Measurements from ENCODE around the gene TMEM161A. TPM values are rescaled to one million over a fixed set of nuclear protein-coding genes. Genes with fewer than 3 reads are reported as not detected.

TMEM161A gene
- polyA plus RNA-seq, 1 donor from 2014 or later, result 19.5 TPM

DNA sequence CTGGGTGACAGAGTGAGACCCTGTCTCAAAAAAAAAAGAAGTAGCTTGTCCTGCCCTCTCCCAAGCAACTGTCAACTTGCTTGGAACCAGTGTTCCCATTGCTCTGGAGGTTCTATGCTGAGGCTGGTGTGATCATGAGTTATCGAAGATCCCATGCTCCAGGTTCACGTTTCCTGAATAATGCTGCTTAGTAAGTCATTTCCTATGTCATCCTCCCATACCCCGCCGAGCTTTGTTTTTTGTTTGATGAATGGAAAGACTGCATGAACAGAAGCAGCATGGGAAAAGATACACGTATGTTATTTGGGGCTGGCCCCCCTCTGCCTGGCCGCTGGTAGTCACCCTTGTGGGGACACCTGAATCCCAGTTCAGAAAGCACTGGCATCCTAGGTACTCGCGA, 63.2 kb downstream of the TMEM161A start:
- Histone ChIP-seq H3K9me2 (ENCODE audit: insufficient read depth, low read length) (no peaks in the 10 kb centered on the region), H3K4me2 (ENCODE audit: low read length) (no peak overlapping the region), H3K4me3 (ENCODE audit: low read length) (no peak overlapping the region), H4K20me1 (ENCODE audit: insufficient read depth) (no peaks in the 10 kb centered on the region), H3F3A (ENCODE audit: insufficient read depth, low read length, poor library complexity, severe bottlenecking) (no peaks in the 10 kb centered on the region), H3K9ac (ENCODE audit: low read length) (no peak overlapping the region), H3K27me3 (ENCODE audit: insufficient read depth, low read depth, low read length) (no peaks in the 10 kb centered on the region), H3K79me2 (replicated peaks; ENCODE audit: insufficient read depth, low read length) (no peaks in the 10 kb centered on the region), H3K27ac (ENCODE audit: low read length) (no peak overlapping the region), H3K9me3 (ENCODE audit: low read length) (no peaks in the 10 kb centered on the region), H2AFZ (ENCODE audit: low read depth, low read length) (no peak overlapping the region), H3K36me3 (ENCODE audit: insufficient read depth, low read length) (no peaks in the 10 kb centered on the region)
- TF ChIP-seq EZH2 (IDR thresholded peaks at IDR 0.05; ENCODE audit: borderline replicate concordance, insufficient read depth, low read length, poor library complexity, severe bottlenecking) (no peak), EP300 (conservative IDR thresholded peaks at IDR 0.05; ENCODE audit: poor library complexity, severe bottlenecking) (no peak), TAF1 (IDR thresholded peaks at IDR 0.05; ENCODE audit: low read depth) (no peak), SMC3 (conservative IDR thresholded peaks at IDR 0.05; ENCODE audit: poor library complexity) (no peak), MXI1 (conservative IDR thresholded peaks at IDR 0.05; ENCODE audit: poor library complexity, severe bottlenecking) (no peak), RAD21 (conservative IDR thresholded peaks at IDR 0.05) (no peak), POLR2AphosphoS5 (IDR thresholded peaks at IDR 0.05) (no peak)
- TF ChIP-seq, protein P1, sequence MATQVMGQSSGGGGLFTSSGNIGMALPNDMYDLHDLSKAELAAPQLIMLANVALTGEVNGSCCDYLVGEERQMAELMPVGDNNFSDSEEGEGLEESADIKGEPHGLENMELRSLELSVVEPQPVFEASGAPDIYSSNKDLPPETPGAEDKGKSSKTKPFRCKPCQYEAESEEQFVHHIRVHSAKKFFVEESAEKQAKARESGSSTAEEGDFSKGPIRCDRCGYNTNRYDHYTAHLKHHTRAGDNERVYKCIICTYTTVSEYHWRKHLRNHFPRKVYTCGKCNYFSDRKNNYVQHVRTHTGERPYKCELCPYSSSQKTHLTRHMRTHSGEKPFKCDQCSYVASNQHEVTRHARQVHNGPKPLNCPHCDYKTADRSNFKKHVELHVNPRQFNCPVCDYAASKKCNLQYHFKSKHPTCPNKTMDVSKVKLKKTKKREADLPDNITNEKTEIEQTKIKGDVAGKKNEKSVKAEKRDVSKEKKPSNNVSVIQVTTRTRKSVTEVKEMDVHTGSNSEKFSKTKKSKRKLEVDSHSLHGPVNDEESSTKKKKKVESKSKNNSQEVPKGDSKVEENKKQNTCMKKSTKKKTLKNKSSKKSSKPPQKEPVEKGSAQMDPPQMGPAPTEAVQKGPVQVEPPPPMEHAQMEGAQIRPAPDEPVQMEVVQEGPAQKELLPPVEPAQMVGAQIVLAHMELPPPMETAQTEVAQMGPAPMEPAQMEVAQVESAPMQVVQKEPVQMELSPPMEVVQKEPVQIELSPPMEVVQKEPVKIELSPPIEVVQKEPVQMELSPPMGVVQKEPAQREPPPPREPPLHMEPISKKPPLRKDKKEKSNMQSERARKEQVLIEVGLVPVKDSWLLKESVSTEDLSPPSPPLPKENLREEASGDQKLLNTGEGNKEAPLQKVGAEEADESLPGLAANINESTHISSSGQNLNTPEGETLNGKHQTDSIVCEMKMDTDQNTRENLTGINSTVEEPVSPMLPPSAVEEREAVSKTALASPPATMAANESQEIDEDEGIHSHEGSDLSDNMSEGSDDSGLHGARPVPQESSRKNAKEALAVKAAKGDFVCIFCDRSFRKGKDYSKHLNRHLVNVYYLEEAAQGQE (IDR thresholded peaks at IDR 0.05; ENCODE audit: borderline replicate concordance), result no peak
- TF ChIP-seq, protein P2, sequence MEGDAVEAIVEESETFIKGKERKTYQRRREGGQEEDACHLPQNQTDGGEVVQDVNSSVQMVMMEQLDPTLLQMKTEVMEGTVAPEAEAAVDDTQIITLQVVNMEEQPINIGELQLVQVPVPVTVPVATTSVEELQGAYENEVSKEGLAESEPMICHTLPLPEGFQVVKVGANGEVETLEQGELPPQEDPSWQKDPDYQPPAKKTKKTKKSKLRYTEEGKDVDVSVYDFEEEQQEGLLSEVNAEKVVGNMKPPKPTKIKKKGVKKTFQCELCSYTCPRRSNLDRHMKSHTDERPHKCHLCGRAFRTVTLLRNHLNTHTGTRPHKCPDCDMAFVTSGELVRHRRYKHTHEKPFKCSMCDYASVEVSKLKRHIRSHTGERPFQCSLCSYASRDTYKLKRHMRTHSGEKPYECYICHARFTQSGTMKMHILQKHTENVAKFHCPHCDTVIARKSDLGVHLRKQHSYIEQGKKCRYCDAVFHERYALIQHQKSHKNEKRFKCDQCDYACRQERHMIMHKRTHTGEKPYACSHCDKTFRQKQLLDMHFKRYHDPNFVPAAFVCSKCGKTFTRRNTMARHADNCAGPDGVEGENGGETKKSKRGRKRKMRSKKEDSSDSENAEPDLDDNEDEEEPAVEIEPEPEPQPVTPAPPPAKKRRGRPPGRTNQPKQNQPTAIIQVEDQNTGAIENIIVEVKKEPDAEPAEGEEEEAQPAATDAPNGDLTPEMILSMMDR (IDR thresholded peaks at IDR 0.05; ENCODE audit: poor library complexity, severe bottlenecking), result no peak

DNA sequence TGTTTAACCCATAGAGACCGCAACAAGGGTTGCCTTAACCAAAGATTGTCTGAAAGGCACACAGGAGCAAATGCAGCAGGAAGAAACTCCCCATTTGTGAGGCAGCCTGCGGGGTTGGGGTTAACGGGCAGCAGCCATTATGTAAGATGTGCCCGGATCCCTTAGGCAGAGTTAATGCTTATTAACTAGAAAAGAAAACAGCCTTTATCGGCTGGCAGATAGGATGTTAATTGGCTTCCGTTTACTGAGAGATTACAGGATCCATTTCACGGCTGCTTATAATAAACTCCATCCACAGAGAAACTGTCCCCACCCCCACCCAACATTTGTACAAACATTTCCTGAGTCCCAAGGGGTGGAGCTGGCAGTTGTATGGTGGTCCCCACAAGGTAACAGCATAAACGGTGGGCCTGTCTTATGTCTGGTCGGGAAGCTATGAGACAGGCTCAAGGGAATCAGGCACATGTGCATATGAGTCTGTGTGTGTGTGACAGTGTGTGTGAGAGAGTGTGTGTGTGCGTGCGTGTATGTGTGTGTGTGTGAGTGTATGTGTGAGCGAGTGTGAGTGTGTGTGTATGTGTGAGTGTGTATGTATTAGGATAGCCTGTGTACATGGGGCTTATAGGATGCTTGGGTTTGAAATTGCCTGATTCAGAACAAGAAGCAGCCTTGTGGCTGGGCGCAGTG, 63.9 kb downstream of the TMEM161A start:
- TF ChIP-seq EZH2 (IDR thresholded peaks at IDR 0.05; ENCODE audit: borderline replicate concordance, insufficient read depth, low read length, poor library complexity, severe bottlenecking) (no peak), SMC3 (conservative IDR thresholded peaks at IDR 0.05; ENCODE audit: poor library complexity) (no peak), TAF1 (IDR thresholded peaks at IDR 0.05; ENCODE audit: low read depth) (no peak)
- no peaks in the 10 kb centered on the region for H3K27me3 ChIP-seq (ENCODE audit: insufficient read depth, low read depth, low read length)
- peak overlapping the region; percentile 34 for H3K4me2 ChIP-seq (ENCODE audit: low read length)
- H3K36me3 ChIP-seq (ENCODE audit: insufficient read depth, low read length), result no peaks in the 10 kb centered on the region
- no peak overlapping the region for H2AFZ ChIP-seq (ENCODE audit: low read depth, low read length)
- H4K20me1 ChIP-seq (ENCODE audit: insufficient read depth), result no peaks in the 10 kb centered on the region
- no peaks in the 10 kb centered on the region for H3F3A ChIP-seq (ENCODE audit: insufficient read depth, low read length, poor library complexity, severe bottlenecking)
- H3K79me2 ChIP-seq (replicated peaks; ENCODE audit: insufficient read depth, low read length), result no peaks in the 10 kb centered on the region
- no peaks in the 10 kb centered on the region for H3K9me2 ChIP-seq (ENCODE audit: insufficient read depth, low read length)
- H3K27ac ChIP-seq (ENCODE audit: low read length), result peak overlapping the region; percentile 27
- peak overlapping the region; percentile 39 for H3K4me3 ChIP-seq (ENCODE audit: low read length)
- peak overlapping the region; percentile 28 for H3K9ac ChIP-seq (ENCODE audit: low read length)
- no peaks in the 10 kb centered on the region for H3K9me3 ChIP-seq (ENCODE audit: low read length)

Data from neural cell (in vitro differentiated cells).